ENCODE measurements around the gene SRGN.
"Not testable (repeated sequence)": the region's sequence is repeated elsewhere in the genome, so short reads cannot be mapped to it uniquely, and the experiment has no call there.

The SRGN gene

DNA sequence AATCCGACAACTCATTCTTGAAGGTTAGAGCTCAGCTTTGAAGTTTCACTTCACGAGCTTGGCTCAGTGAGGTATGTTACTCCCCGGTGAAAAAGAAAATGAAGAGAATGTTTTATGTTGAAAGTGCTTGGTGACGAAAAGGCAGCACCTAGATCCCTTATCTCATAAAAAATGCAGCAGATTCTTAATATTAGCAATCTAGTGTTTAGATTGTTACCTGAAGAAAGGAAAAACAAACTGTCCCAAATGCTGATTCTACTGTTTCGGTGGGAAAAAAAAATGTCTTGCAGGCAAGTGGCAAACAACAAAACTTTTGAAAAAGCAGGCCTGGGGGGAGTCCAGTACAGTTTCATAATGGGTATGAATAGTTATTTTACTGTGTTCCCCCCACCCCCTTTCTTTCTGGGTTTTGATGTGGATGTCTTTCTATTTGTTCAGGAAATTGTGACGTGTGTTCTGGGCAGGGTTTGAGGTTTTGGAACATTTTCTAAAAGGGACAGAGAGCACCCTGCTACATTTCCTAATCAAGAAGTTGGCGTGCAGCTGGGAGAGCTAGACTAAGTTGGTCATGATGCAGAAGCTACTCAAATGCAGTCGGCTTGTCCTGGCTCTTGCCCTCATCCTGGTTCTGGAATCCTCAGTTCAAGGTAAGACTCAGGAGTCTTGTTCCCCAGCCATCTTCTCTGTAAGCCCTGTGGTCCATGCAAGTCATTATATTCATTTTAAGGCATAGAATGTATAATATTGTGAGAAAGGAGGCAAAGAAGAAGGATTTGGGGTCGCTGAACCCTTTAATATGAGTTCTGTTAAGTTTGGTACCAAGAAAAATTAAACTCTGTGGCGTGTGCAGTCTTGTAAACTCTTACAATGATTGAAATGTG, at the start of gene SRGN:
TSS of gene SRGN (plus strand) at position 514 of the 881 bp plus-strand sequence. CDS start at position 569, 55 bp downstream.
- DNase-seq (ENCODE audit: low read depth in 1 of 2, low spot score in 1 of 2) = peak in 1 of 2 donors; percentile 42

GRCh38 chr10:69040904-69041303, 47.0 kb upstream of the SRGN start:
- DNase-seq (ENCODE audit: low read depth in 1 of 2, low spot score in 1 of 2) = not testable (repeated sequence)

GRCh38 chr10:69042417-69042816, 45.5 kb upstream of the SRGN start:
- DNase-seq (ENCODE audit: low read depth in 1 of 2, low spot score in 1 of 2) = no peak

- no peak for DNase-seq (ENCODE audit: low read depth in 1 of 2, low spot score in 1 of 2)
Observed at GRCh38 chr10:69042838-69043237, 45.1 kb upstream of the SRGN start.

- DNase-seq (ENCODE audit: low read depth in 1 of 2, low spot score in 1 of 2) = no peak
Observed at GRCh38 chr10:69043931-69044531, 43.9 kb upstream of the SRGN start.

DNA sequence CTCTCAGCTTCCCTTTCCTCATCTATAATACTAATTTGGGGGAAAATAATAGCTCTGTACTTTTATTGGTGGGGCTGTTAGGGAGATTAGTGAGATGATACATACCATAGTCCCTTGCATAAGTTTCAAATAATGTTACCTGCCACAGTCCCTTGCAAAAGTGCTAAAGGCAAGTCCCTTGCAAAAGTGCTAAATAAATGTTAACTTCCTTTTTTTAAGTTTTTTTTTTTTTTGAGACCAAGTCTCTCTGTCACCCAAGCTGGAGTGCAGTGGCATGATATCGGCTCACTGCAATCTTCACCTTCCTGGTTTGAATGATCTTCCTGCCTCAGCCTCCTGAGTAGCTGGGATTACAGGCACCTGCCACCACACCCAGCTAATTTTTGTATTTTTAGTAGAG, 43.4 kb upstream of the SRGN start:
- DNase-seq (ENCODE audit: low read depth in 1 of 2, low spot score in 1 of 2) = no peak

DNA sequence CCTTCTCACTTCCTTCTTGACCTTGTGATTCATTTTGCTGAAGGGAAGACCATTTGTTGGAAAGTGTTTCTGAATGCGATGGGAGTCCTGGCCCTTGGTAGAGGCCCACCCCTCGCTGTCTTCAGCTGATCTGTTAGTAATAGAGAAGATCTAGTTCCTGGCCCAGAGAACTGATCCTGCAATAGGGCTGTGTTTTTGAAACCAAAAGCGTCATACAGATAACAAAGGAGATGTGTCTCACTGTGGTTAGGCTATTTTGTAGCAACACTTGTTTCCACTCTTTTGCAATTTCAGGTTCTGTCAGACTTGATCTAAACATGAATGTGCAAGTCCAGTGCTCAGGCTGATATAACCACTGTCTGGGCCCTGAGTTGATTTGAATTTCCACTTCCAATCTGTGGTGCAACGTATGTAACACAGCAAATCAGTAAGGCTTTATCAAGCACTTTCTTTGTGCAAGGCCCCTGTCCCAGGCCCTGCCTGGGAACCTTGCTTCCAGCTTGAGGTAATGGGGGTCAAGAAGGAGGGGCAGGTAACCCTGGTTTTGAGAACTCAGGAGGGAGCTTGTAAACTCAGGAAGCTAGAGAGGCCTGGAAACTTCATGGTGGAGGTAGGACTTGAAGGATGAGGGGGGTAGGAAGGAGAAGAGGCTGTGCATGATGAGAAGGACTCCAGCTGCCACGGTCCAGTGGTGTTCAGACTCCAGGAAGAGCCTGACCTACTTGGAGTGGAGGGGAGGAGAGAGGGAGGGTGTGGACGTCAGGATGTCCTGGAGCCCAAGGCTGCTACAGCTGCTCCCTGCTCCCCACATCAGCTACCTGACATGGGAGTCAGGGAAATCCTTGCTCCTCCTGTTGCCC, 42.2 kb upstream of the SRGN start:
- DNase-seq (ENCODE audit: low read depth in 1 of 2, low spot score in 1 of 2) = no peak

GRCh38 chr10:69047111-69047832, 40.6 kb upstream of the SRGN start:
- no peak for DNase-seq (ENCODE audit: low read depth in 1 of 2, low spot score in 1 of 2)

- no peak for DNase-seq (ENCODE audit: low read depth in 1 of 2, low spot score in 1 of 2)
Observed at GRCh38 chr10:69048103-69048502, 39.8 kb upstream of the SRGN start.

- no peak for DNase-seq (ENCODE audit: low read depth in 1 of 2, low spot score in 1 of 2)
Observed at GRCh38 chr10:69049566-69049961, 38.3 kb upstream of the SRGN start.

DNA sequence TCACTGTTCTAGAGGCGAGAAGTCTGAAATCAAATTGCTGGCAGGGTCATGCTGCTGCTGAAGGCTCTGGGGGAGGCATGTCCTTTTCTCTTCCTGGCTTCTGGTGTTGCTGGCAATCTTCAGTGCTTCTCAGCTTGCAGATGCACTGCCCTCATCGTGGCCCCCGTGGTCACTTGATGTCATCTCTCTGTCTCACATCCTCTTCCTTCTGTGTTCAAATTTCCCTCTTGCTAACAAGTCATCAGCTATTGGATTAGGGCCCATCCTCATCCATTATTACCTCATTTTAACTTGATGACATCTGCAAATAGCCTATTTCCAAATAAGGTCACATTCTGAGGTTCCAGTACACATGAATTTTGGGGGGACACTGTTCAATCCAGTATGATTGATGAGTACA, 36.6 kb upstream of the SRGN start:
- no peak for DNase-seq (ENCODE audit: low read depth in 1 of 2, low spot score in 1 of 2)

DNA sequence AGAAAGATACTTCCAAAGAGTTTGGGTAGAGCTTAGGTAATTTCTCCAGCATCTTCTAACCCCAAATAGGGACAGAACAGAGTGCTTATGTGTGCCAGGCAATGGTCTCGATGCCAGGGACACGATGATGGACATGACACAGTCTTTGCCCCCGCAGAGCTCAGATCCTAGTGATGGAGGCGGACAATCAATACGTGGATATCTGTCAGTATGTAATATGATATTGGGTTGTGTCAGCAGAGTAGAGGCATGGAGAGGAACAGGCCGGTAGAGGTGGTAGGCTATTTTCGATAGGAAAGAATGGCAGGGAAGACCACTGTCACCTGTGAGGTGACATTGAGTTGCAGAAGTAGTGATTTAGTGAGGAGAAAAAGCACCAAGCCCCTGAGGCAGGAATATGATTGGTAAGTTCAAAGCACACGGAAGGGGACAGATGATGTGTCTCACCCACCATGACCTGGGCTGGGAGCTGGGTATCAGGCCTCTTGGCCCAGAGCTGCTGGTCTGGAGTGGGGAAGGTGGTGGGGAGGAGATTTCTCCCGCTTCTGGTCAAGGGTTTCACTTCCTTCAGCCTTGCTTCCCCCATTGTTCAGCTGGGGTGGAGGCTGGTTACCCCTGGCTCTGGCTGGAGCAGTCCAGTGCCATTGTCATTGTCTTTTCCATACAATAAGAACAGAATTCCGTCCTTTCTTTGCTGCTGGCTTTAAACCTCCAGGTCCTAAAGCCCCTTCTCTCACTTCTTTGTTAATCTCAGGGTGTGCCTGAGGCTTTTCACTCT, 36.0 kb upstream of the SRGN start:
- DNase-seq (ENCODE audit: low read depth in 1 of 2, low spot score in 1 of 2) = no peak

- no peak for DNase-seq (ENCODE audit: low read depth in 1 of 2, low spot score in 1 of 2)
Observed at GRCh38 chr10:69052736-69053135, 35.2 kb upstream of the SRGN start.

GRCh38 chr10:69055241-69055640, 32.7 kb upstream of the SRGN start:
- no peak for DNase-seq (ENCODE audit: low read depth in 1 of 2, low spot score in 1 of 2)

- no peak for DNase-seq (ENCODE audit: low read depth in 1 of 2, low spot score in 1 of 2)
Observed at GRCh38 chr10:69056129-69056528, 31.8 kb upstream of the SRGN start.

DNA sequence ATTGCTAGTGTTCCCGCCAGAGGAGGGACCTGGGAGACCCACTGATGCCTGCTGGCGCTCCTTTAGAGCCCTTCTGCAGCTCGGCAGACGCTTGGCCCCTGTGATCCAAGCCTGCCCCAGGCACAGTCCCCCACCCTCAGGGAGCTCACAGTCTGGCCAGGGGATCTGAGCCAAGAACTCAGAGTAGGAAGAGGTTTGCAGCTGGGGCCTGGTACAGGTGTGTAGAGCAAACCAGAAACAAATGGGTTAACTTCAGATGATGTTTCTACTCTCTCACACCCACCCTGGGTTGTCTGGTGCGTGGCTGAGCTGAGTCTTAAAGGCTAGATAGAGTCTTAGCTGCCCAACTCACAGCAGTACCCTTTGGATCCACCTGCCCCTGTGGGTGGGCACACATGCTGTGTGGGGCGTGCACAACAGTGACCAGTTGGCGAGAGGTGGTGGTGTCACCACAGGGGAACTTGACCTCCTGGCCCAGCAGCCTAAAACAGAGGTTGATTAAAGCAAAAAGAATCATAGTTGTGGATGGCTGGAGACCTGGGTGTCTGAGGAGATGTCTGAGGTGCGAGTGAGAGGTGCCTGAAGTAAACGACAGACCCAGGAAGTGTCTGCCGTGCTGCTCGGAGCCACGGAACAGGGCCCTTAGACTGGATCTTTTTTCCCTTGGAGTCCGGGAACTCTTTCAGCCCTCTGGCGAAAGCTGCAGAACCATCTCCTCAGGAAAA, 31.2 kb upstream of the SRGN start:
- no peak for DNase-seq (ENCODE audit: low read depth in 1 of 2, low spot score in 1 of 2)

GRCh38 chr10:69057261-69057950, 30.5 kb upstream of the SRGN start:
- DNase-seq (ENCODE audit: low read depth in 1 of 2, low spot score in 1 of 2) = no peak

GRCh38 chr10:69057951-69058297, 30.0 kb upstream of the SRGN start:
- DNase-seq (ENCODE audit: low read depth in 1 of 2, low spot score in 1 of 2) = no peak

- no peak for DNase-seq (ENCODE audit: low read depth in 1 of 2, low spot score in 1 of 2)
Observed at GRCh38 chr10:69060127-69060798, 27.6 kb upstream of the SRGN start.
